ENCODE measurements around the gene GLB1L3.

The GLB1L3 gene

GRCh38 chr11:134275534-134276395 lies at the start of gene GLB1L3:
TSS of gene GLB1L3 (plus strand) at chr11:134276379. CDS start at chr11:134276741, 362 bp downstream.
- DNase-seq (ENCODE audit: low read depth) = peak; percentile 42

- no peak for DNase-seq (ENCODE audit: low read depth)
Observed at GRCh38 chr11:134226806-134227325, 49.3 kb upstream of the GLB1L3 start.

- no peak for DNase-seq (ENCODE audit: low read depth)
Observed at GRCh38 chr11:134228625-134229024, 47.6 kb upstream of the GLB1L3 start.

- DNase-seq (ENCODE audit: low read depth) = no peak
Observed at GRCh38 chr11:134229126-134229790, 46.9 kb upstream of the GLB1L3 start.

GRCh38 chr11:134230339-134230738 lies 45.8 kb upstream of the GLB1L3 start:
- DNase-seq (ENCODE audit: low read depth) = no peak

- DNase-seq (ENCODE audit: low read depth) = no peak
Observed at GRCh38 chr11:134231958-134232659, 44.1 kb upstream of the GLB1L3 start.

- DNase-seq (ENCODE audit: low read depth) = no peak
Observed at GRCh38 chr11:134233729-134234179, 42.4 kb upstream of the GLB1L3 start.

GRCh38 chr11:134235399-134235798 lies 40.8 kb upstream of the GLB1L3 start:
- no peak for DNase-seq (ENCODE audit: low read depth)

GRCh38 chr11:134236834-134237556 lies 39.2 kb upstream of the GLB1L3 start:
- DNase-seq (ENCODE audit: low read depth) = no peak

- no peak for DNase-seq (ENCODE audit: low read depth)
Observed at GRCh38 chr11:134237557-134237922, 38.6 kb upstream of the GLB1L3 start.

- no peak for DNase-seq (ENCODE audit: low read depth)
Observed at GRCh38 chr11:134238956-134239355, 37.2 kb upstream of the GLB1L3 start.

GRCh38 chr11:134240592-134240991 lies 35.6 kb upstream of the GLB1L3 start:
- no peak for DNase-seq (ENCODE audit: low read depth)

- no peak for DNase-seq (ENCODE audit: low read depth)
Observed at GRCh38 chr11:134242376-134242775, 33.8 kb upstream of the GLB1L3 start.

- DNase-seq (ENCODE audit: low read depth) = no peak
Observed at GRCh38 chr11:134243913-134244312, 32.3 kb upstream of the GLB1L3 start.

- no peak for DNase-seq (ENCODE audit: low read depth)
Observed at GRCh38 chr11:134244593-134244992, 31.6 kb upstream of the GLB1L3 start.

GRCh38 chr11:134245434-134245833 lies 30.7 kb upstream of the GLB1L3 start:
- no peak for DNase-seq (ENCODE audit: low read depth)

GRCh38 chr11:134246100-134246499 lies 30.1 kb upstream of the GLB1L3 start:
- DNase-seq (ENCODE audit: low read depth) = no peak

- no peak for DNase-seq (ENCODE audit: low read depth)
Observed at GRCh38 chr11:134246678-134247077, 29.5 kb upstream of the GLB1L3 start.

GRCh38 chr11:134248910-134249480 lies 27.2 kb upstream of the GLB1L3 start:
- DNase-seq (ENCODE audit: low read depth) = no peak

GRCh38 chr11:134250246-134250645 lies 25.9 kb upstream of the GLB1L3 start:
- DNase-seq (ENCODE audit: low read depth) = no peak

GRCh38 chr11:134250675-134251074 lies 25.5 kb upstream of the GLB1L3 start:
- DNase-seq (ENCODE audit: low read depth) = no peak
